Muscle layer of duodenum (tissue), 2 donors: Measurements from ENCODE around the gene SLC39A5.
A peak's percentile ranks its signal among the peaks of the same experiment; 100 is the strongest.
"Not testable (repeated sequence)": the region's sequence is repeated elsewhere in the genome, so short reads cannot be mapped to it uniquely, and the experiment has no call there.

Experiments used
- H3K27ac ChIP-seq: one replicate; pipeline ENCODE4 v1.7.0; 2013; ENCODE audit warnings: mild to moderate bottlenecking, low read length
- H3K27me3 ChIP-seq: one replicate; pipeline ENCODE4 v1.7.0; 2013; ENCODE audit warnings: low read depth, mild to moderate bottlenecking, control low read depth, low read length
- H3K36me3 ChIP-seq, 2 donors: one replicate each; pipeline ENCODE4 v1.7.0; 2013; ENCODE audit warnings: low read length in 2 of 2, control low read depth in 1 of 2, mild to moderate bottlenecking in 1 of 2; ENCODE audit not compliant: insufficient read depth in 2 of 2, control insufficient read depth in 1 of 2
- H3K4me1 ChIP-seq, 2 donors: one replicate each; pipeline ENCODE4 v1.7.0; 2013; ENCODE audit warnings: low read length in 2 of 2, mild to moderate bottlenecking in 2 of 2, control low read depth in 1 of 2, moderate library complexity in 1 of 2; ENCODE audit not compliant: insufficient read depth in 2 of 2, control insufficient read depth in 1 of 2
- H3K4me3 ChIP-seq, 2 donors: one replicate each; pipeline ENCODE4 v1.7.0; 2013; ENCODE audit warnings: low read length in 2 of 2, low read depth in 1 of 2, mild to moderate bottlenecking in 1 of 2
- H3K9me3 ChIP-seq, 2 donors: one replicate each; pipeline ENCODE4 v1.7.0; 2013; ENCODE audit warnings: low read length in 2 of 2, control low read depth in 1 of 2, mild to moderate bottlenecking in 1 of 2; ENCODE audit not compliant: control insufficient read depth in 1 of 2
- donor health status: healthy.

SLC39A5 gene

DNA sequence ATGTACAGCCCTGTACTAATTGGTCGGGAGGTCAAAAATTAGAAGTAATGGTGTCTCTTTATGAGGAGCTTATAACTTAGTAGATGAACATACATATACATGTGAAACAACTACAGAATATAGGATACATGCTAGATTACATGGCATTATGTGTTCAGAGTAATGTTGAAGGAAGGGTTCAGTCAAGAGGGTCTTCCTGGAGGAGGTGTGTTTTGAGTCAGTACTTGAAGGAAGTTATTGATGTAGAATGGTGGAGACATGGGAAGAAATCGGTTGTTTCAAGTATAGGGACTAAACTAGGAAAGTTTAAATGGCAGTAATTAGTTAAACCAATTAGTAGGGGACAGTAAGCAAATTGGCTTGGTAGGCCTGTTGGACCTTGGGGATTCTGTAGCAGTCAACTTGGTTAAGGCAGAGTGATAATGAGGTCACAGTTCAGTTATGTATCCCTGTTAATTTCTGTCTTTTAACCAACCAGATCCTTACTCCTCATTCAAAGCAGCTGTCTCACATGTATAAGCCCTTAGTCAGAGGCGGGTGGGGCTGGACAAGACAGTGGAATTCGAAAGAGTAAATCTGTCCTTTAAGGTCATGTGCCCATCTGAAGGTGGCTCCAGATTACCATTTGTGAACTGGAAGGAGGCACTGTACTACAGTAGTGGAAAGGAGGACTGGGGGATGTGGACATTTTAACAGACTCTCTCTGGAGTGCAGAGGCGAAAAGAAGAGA lies 31.8 kb downstream of the SLC39A5 start:
- H3K36me3 ChIP-seq = no peaks in the 10 kb centered on the region
- no peak overlapping the region for H3K4me3 ChIP-seq
- no peaks in the 10 kb centered on the region for H3K27me3 ChIP-seq
- peaks cover 7 to 20% of the 10 kb centered on the region in 2 donors for H3K4me1 ChIP-seq
- H3K27ac ChIP-seq = no peak overlapping the region
- H3K9me3 ChIP-seq = no peaks in the 10 kb centered on the region

DNA sequence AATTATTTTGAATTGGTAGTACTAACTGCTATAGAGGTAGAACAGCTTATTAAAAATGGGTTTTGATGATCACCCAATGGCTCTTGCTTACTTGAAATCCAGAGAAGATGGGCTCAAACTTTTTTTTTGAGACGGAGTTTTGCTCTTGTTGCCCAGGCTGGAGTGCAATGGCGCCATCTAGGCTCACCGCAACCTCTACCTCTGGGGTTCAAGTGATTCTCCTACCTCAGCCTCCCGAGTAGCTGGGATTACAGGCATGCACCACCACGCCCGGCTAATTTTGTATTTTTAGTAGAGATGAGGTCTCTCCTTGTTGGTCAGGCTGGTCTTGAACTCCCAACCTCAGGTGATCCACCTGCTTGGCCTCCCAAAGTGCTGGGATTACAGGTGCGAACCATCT lies 33.1 kb downstream of the SLC39A5 start:
- not testable (repeated sequence) for H3K4me3 ChIP-seq, H3K9me3 ChIP-seq, H3K27me3 ChIP-seq, H3K36me3 ChIP-seq, H3K27ac ChIP-seq
- peaks cover 0 to 14% of the 10 kb centered on the region in 2 donors for H3K4me1 ChIP-seq

DNA sequence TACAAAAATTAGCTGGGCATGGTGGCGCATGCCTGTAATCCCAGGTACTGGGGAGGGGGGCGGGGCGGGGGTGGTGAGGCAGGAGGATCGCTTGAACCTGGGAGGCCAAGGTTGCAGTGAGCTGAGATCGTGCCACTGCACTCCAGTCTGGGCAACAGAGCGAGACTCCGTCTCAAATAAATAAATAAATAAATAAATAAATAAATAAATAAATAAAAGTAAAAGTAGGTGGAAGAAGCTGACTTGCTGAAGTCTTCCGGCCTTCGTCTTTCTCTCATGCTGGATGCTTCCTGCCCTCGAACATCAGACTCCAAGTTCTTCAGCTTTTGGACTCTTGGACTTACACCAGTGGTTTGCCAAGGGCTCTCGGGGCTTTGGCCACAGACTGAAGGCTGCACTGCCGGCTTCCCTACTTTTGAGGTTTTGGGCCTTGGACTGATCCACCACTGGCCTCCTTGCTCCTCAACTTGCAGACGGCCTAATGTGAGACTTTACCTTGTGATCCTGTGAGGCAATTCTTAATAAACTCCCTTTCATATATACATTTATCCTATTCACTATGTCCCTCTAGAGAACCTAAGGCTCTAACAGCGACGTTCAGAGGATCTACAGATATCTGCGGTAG lies 36.3 kb downstream of the SLC39A5 start:
- Histone ChIP-seq H3K4me3 (peak overlapping the region; percentile 80 to 82), H3K27ac (peak overlapping the region; percentile 79), H3K4me1 (peaks cover 1 to 18% of the 10 kb centered on the region in 2 donors), H3K36me3 (peaks cover 5 to 15% of the 10 kb centered on the region in 2 donors)
- not testable (repeated sequence) for H3K9me3 ChIP-seq, H3K27me3 ChIP-seq

DNA sequence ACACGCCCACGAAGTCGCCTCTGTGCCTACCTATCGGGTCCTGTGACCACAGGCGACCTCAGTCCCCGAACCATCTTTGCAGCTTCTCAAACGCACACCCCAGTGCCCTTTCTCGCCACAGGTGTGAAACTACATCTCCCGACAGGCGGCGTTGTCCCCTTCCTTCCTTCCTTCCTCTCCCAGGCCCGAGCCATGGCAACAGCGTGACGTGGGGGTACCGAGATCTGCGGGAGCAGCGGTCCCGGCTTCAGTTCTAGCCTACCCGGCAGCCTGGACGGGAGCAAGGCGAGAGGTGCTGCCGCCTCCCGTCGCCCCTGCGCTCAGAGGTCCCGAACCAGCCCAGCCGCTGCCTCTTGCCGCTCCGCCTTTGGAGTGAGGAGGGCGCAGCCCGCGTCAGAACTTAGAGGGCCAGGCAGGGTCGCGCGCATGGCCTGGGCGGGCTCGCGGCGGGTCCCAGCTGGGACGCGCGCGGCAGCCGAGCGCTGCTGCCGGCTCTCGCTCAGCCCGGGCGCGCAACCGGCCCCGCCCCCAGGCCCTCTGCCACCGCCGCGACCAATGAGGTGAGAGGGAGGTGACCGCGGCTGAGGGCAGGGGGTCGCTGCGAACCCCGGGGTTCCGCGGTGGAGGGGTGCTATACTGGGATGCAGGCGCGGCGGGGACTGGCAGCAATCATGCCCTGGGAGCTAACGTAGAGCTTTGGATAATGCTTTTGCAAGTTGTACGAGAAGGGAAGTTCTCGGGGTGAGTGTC lies 37.0 kb downstream of the SLC39A5 start, which contains the start of gene COQ10A:
COQ10A (plus strand) TSS at position 250 of the 750 bp plus-strand sequence; CDS start at position 427, 177 bp downstream.
- Histone ChIP-seq H3K27ac (peak within 1 kb of the TSS; percentile 79), H3K36me3 (peaks cover 10 to 15% of the 10 kb centered on the region in 2 donors), H3K27me3 (no peaks in the 10 kb centered on the region), H3K9me3 (no peaks in the 10 kb centered on the region), H3K4me3 (peak within 1 kb of the TSS; percentile 80 to 82), H3K4me1 (peaks cover 5 to 21% of the 10 kb centered on the region in 2 donors)

DNA sequence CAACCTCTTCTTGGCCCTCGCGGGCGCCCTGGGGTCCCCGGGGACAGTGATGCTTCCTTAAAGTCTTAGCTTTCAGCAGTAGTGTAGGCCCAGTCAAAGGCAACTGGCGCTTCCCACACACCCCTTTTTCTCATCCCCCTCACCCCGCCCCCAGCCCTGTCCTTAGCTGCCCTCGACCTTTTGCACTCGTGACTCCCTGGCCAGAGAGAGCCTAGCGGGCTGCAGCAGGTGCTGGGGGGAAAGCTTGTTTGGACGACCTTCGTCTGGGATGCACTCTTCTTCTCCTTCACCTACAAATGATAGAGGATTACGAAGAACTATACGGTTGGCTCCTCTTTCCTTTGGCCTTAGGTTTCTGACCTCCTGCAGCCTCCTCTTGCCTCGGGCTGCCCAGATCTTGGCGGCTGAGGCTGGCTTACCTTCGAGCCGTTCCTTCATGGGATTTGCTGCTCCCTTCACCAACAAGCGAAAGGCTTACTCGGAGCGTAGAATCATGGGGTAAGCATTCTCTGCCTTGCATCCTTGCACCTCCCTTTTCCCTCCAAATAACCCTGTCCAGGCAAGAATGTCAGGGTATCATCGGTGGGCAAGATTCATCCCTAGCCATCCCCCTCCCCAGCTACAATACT lies 37.7 kb downstream of the SLC39A5 start:
- Histone ChIP-seq H3K27me3 (no peaks in the 10 kb centered on the region), H3K4me3 (peak overlapping the region; percentile 80 to 82), H3K27ac (no peak overlapping the region), H3K36me3 (peaks cover 12 to 15% of the 10 kb centered on the region in 2 donors), H3K4me1 (peaks cover 5 to 21% of the 10 kb centered on the region in 2 donors), H3K9me3 (no peaks in the 10 kb centered on the region)

DNA sequence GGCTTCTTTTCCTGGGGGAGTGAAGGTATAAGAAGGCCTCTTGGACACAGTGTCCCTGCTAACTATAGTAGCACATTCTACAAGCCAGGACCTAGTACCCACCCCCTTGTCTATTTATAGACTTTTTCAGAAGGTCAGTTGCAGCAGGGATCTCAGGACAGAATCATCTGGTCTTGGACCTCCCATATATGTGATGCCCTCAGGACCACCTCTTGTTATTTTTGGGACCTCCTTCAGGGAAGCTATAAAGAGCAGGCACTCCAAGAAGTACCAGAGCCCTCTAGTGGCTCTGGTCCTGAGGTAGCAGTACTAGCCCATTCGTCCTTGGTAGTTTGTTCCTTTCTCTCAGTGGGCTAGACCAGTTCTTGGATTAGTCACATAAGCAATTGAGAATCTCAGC lies 41.2 kb downstream of the SLC39A5 start:
- Histone ChIP-seq H3K36me3 (peaks cover 40 to 41% of the 10 kb centered on the region in 2 donors), H3K27me3 (no peaks in the 10 kb centered on the region), H3K9me3 (no peaks in the 10 kb centered on the region), H3K27ac (no peak overlapping the region), H3K4me1 (peaks cover 5 to 21% of the 10 kb centered on the region in 2 donors), H3K4me3 (no peak overlapping the region)

GRCh38 chr12:56272468-56272867 lies 42.6 kb downstream of the SLC39A5 start:
- Histone ChIP-seq H3K4me1 (peaks cover 5 to 15% of the 10 kb centered on the region in 2 donors), H3K36me3 (peaks cover 42 to 44% of the 10 kb centered on the region in 2 donors)
- H3K4me3 ChIP-seq, H3K9me3 ChIP-seq, H3K27ac ChIP-seq, H3K27me3 ChIP-seq: not testable (repeated sequence)

GRCh38 chr12:56274299-56274698 lies 44.4 kb downstream of the SLC39A5 start:
- Histone ChIP-seq H3K27ac (no peak overlapping the region), H3K27me3 (no peaks in the 10 kb centered on the region), H3K36me3 (peaks cover 41 to 56% of the 10 kb centered on the region in 2 donors), H3K9me3 (no peaks in the 10 kb centered on the region), H3K4me3 (no peak overlapping the region), H3K4me1 (peaks cover 5 to 10% of the 10 kb centered on the region in 2 donors)

GRCh38 chr12:56278905-56279304 lies 49.1 kb downstream of the SLC39A5 start:
- H3K9me3 ChIP-seq = no peaks in the 10 kb centered on the region
- no peaks in the 10 kb centered on the region for H3K27me3 ChIP-seq
- H3K27ac ChIP-seq = no peak overlapping the region
- H3K4me1 ChIP-seq = peaks cover 0 to 6% of the 10 kb centered on the region in 2 donors
- H3K36me3 ChIP-seq = peaks cover 50 to 67% of the 10 kb centered on the region in 2 donors
- H3K4me3 ChIP-seq = no peak overlapping the region

DNA sequence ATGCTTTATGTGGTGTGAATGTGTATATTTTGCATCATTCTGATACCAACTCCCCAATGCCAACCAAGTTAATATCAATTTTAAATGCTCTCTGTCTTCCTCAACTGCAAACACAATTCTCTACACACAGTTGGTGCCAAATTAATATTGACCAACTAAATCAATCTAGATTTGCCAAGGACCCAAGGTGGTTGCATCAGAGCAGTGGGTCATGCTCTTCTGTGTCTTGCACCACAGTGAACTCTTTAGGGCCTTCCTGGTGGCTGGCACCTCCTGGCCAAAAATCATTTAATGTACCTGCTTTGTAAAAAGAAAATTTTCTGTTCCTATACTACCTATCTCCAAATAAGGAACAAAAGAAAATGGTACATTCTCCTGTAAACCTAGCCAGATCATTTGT lies 51.0 kb downstream of the SLC39A5 start:
- Histone ChIP-seq H3K4me1 (peaks cover 0 to 8% of the 10 kb centered on the region in 2 donors), H3K27me3 (no peaks in the 10 kb centered on the region), H3K9me3 (no peaks in the 10 kb centered on the region), H3K27ac (no peak overlapping the region), H3K36me3 (peaks cover 43 to 59% of the 10 kb centered on the region in 2 donors), H3K4me3 (no peak overlapping the region)

- peaks cover 40 to 57% of the 10 kb centered on the region in 2 donors for H3K36me3 ChIP-seq
Measured at GRCh38 chr12:56282030-56282429, 52.2 kb downstream of the SLC39A5 start.

More at GRCh38 chr12:56282030-56282429, 52.2 kb downstream of the SLC39A5 start:
- H3K27me3 ChIP-seq = no peaks in the 10 kb centered on the region
- no peak overlapping the region for H3K4me3 ChIP-seq
- peaks cover 4 to 19% of the 10 kb centered on the region in 2 donors for H3K4me1 ChIP-seq
- H3K27ac ChIP-seq = no peak overlapping the region
- H3K9me3 ChIP-seq = no peaks in the 10 kb centered on the region
